ENCODE data around the gene ASB3. TPM values are rescaled to one million over a fixed set of nuclear protein-coding genes. Genes with fewer than 3 reads are reported as not detected.
A peak's percentile ranks its signal among the peaks of the same experiment; 100 is the strongest.

The ASB3 gene
- total and polyA plus RNA-seq, 9 of the 15 experiments (the other 6 are each of a cell fraction or from before 2014, with no cell fraction given): 13.6 to 35.3 (median 18.7) TPM

DNA sequence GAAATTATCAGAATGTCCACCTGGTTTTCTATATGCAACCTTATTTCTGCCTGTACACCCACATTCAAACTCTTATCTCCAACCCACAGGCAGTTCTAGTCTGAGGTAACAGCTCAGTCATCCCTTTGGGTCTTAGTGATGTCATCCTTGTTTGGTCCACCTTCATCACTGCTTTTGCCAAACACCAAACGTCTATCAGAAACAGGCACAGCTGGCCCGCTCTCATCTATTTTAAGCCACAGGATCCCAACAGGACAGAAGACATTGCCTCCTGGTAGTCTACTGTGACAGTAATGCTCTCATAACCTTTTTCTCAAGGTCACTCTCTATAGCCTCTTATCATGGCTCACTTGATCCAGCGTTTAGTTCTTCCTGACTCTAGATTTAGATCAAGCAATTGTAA, 118.1 kb downstream of the ASB3 start (continued):
- TF ChIP-seq TCF3 (CRISPR knock-in tag; IDR thresholded peaks at IDR 0.05) (peak; percentile 95), RBM39 (optimal IDR thresholded peaks at IDR 0.05; ENCODE audit: low read depth, low read length) (no peak), NR2F6 (CRISPR knock-in tag; IDR thresholded peaks at IDR 0.05) (no peak), MBD2 (IDR thresholded peaks at IDR 0.05; ENCODE audit: borderline replicate concordance, low read depth) (peak; percentile 33; the same call in 1 of the 2 replicates), MAFF (IDR thresholded peaks at IDR 0.05; ENCODE audit: low read length) (peak; percentile 48; the same call in 1 of the 2 replicates), BRD4 (IDR thresholded peaks at IDR 0.05) (no peak), GTF2A2 (tag; IDR thresholded peaks at IDR 0.05) (no peak), ARNT (IDR thresholded peaks at IDR 0.05) (peak; percentile 74 to 89; a peak in 3 of 4 replicates), TRIM24 (IDR thresholded peaks at IDR 0.05) (peak; percentile 97)
- TF ChIP-seq, protein P1, sequence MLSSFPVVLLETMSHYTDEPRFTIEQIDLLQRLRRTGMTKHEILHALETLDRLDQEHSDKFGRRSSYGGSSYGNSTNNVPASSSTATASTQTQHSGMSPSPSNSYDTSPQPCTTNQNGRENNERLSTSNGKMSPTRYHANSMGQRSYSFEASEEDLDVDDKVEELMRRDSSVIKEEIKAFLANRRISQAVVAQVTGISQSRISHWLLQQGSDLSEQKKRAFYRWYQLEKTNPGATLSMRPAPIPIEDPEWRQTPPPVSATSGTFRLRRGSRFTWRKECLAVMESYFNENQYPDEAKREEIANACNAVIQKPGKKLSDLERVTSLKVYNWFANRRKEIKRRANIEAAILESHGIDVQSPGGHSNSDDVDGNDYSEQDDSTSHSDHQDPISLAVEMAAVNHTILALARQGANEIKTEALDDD (IDR thresholded peaks at IDR 0.05): peak; percentile 19; the same call in 1 of the 2 replicates
- TF ChIP-seq, protein P2, sequence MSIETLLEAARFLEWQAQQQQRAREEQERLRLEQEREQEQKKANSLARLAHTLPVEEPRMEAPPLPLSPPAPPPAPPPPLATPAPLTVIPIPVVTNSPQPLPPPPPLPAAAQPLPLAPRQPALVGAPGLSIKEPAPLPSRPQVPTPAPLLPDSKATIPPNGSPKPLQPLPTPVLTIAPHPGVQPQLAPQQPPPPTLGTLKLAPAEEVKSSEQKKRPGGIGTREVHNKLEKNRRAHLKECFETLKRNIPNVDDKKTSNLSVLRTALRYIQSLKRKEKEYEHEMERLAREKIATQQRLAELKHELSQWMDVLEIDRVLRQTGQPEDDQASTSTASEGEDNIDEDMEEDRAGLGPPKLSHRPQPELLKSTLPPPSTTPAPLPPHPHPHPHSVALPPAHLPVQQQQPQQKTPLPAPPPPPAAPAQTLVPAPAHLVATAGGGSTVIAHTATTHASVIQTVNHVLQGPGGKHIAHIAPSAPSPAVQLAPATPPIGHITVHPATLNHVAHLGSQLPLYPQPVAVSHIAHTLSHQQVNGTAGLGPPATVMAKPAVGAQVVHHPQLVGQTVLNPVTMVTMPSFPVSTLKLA (conservative IDR thresholded peaks at IDR 0.05): 0 out of 4 replicates have a peak, but pooled peaks of 1 of the 2 experiments have one; percentile 56
- TF ChIP-seq, protein P3, sequence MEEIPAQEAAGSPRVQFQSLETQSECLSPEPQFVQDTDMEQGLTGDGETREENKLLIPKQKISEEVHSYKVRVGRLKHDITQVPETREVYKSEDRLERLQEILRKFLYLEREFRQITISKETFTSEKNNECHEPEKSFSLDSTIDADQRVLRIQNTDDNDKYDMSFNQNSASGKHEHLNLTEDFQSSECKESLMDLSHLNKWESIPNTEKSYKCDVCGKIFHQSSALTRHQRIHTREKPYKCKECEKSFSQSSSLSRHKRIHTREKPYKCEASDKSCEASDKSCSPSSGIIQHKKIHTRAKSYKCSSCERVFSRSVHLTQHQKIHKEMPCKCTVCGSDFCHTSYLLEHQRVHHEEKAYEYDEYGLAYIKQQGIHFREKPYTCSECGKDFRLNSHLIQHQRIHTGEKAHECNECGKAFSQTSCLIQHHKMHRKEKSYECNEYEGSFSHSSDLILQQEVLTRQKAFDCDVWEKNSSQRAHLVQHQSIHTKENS (CRISPR knock-in tag; IDR thresholded peaks at IDR 0.05): no peak
- TF ChIP-seq, protein P4, sequence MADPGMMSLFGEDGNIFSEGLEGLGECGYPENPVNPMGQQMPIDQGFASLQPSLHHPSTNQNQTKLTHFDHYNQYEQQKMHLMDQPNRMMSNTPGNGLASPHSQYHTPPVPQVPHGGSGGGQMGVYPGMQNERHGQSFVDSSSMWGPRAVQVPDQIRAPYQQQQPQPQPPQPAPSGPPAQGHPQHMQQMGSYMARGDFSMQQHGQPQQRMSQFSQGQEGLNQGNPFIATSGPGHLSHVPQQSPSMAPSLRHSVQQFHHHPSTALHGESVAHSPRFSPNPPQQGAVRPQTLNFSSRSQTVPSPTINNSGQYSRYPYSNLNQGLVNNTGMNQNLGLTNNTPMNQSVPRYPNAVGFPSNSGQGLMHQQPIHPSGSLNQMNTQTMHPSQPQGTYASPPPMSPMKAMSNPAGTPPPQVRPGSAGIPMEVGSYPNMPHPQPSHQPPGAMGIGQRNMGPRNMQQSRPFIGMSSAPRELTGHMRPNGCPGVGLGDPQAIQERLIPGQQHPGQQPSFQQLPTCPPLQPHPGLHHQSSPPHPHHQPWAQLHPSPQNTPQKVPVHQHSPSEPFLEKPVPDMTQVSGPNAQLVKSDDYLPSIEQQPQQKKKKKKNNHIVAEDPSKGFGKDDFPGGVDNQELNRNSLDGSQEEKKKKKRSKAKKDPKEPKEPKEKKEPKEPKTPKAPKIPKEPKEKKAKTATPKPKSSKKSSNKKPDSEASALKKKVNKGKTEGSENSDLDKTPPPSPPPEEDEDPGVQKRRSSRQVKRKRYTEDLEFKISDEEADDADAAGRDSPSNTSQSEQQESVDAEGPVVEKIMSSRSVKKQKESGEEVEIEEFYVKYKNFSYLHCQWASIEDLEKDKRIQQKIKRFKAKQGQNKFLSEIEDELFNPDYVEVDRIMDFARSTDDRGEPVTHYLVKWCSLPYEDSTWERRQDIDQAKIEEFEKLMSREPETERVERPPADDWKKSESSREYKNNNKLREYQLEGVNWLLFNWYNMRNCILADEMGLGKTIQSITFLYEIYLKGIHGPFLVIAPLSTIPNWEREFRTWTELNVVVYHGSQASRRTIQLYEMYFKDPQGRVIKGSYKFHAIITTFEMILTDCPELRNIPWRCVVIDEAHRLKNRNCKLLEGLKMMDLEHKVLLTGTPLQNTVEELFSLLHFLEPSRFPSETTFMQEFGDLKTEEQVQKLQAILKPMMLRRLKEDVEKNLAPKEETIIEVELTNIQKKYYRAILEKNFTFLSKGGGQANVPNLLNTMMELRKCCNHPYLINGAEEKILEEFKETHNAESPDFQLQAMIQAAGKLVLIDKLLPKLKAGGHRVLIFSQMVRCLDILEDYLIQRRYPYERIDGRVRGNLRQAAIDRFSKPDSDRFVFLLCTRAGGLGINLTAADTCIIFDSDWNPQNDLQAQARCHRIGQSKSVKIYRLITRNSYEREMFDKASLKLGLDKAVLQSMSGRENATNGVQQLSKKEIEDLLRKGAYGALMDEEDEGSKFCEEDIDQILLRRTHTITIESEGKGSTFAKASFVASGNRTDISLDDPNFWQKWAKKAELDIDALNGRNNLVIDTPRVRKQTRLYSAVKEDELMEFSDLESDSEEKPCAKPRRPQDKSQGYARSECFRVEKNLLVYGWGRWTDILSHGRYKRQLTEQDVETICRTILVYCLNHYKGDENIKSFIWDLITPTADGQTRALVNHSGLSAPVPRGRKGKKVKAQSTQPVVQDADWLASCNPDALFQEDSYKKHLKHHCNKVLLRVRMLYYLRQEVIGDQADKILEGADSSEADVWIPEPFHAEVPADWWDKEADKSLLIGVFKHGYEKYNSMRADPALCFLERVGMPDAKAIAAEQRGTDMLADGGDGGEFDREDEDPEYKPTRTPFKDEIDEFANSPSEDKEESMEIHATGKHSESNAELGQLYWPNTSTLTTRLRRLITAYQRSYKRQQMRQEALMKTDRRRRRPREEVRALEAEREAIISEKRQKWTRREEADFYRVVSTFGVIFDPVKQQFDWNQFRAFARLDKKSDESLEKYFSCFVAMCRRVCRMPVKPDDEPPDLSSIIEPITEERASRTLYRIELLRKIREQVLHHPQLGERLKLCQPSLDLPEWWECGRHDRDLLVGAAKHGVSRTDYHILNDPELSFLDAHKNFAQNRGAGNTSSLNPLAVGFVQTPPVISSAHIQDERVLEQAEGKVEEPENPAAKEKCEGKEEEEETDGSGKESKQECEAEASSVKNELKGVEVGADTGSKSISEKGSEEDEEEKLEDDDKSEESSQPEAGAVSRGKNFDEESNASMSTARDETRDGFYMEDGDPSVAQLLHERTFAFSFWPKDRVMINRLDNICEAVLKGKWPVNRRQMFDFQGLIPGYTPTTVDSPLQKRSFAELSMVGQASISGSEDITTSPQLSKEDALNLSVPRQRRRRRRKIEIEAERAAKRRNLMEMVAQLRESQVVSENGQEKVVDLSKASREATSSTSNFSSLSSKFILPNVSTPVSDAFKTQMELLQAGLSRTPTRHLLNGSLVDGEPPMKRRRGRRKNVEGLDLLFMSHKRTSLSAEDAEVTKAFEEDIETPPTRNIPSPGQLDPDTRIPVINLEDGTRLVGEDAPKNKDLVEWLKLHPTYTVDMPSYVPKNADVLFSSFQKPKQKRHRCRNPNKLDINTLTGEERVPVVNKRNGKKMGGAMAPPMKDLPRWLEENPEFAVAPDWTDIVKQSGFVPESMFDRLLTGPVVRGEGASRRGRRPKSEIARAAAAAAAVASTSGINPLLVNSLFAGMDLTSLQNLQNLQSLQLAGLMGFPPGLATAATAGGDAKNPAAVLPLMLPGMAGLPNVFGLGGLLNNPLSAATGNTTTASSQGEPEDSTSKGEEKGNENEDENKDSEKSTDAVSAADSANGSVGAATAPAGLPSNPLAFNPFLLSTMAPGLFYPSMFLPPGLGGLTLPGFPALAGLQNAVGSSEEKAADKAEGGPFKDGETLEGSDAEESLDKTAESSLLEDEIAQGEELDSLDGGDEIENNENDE (IDR thresholded peaks at IDR 0.05; ENCODE audit: low read depth, low read length): no peak
